Measurements from ENCODE around the gene UPF1. TPM values are rescaled to one million over a fixed set of nuclear protein-coding genes. Genes with fewer than 3 reads are reported as not detected.

The UPF1 gene
- total RNA-seq, 1 donor from 2014 or later, result 46.5 TPM

DNA sequence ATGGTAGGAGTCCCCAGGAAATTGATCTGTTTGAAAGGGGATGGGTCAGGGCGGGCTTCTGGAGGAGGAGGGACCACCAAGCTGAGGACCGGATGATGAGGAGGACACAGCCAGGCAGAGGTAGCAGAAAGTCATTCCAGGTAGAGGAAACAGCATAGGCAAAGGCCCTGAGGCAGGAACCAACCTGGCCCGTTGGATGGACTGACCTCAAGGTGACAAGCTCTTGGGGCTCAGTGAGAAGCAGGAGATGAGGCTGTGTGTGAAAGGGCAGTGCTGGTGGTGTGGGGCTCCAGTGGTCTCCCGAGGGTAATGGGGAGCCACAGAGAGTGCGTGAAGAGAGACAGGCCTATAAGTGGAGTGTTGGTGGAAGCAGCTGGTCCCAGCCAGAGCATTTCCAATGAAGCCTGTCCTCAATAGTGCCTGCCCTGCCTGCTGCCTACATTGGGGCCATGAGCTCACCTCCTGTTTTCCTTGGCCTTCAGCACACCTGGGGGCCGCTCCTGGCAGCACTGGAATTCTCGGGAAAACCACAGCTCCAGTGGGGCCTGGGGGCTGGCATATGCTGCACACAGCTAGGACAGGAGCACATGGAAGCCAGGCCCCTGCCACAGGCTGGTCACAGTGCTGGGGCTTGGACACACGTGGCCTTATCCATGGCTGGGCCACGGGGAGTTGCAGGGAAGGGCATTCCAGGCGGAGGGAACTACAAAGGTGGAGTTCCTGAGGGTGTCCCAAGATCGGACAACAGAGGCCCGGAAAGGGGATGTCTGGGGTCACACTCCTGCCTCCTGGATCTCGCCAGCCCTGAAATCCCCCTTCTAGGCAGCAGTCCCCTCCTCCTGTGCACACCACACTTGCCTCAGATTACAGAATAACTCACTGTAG is 38.4 kb upstream of the UPF1 start:
- DNase-seq (ENCODE audit: low read depth), result no peak
- TF ChIP-seq, protein P1, sequence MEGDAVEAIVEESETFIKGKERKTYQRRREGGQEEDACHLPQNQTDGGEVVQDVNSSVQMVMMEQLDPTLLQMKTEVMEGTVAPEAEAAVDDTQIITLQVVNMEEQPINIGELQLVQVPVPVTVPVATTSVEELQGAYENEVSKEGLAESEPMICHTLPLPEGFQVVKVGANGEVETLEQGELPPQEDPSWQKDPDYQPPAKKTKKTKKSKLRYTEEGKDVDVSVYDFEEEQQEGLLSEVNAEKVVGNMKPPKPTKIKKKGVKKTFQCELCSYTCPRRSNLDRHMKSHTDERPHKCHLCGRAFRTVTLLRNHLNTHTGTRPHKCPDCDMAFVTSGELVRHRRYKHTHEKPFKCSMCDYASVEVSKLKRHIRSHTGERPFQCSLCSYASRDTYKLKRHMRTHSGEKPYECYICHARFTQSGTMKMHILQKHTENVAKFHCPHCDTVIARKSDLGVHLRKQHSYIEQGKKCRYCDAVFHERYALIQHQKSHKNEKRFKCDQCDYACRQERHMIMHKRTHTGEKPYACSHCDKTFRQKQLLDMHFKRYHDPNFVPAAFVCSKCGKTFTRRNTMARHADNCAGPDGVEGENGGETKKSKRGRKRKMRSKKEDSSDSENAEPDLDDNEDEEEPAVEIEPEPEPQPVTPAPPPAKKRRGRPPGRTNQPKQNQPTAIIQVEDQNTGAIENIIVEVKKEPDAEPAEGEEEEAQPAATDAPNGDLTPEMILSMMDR (conservative IDR thresholded peaks at IDR 0.05; ENCODE audit: low read depth, low read length), result no peak
- no peak overlapping the region for H3K4me3 ChIP-seq (ENCODE audit: low read depth, low read length)

DNA sequence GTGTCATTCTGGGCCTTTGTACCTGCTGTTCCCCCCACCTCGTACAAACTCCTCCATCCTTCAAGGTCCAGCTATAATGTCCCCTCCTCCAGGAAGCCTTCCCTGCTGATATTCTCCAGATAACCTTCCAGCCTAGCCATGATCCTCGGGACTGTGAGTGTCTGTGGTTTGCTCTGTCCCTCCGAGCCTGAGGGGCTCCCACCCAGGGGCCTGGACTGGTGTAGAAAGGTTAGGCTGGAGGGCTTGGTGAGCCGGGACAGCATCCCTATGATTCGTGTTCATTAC is 37.8 kb upstream of the UPF1 start:
- TF ChIP-seq, protein P1 (conservative IDR thresholded peaks at IDR 0.05; ENCODE audit: low read depth, low read length), result no peak
- no peak for DNase-seq (ENCODE audit: low read depth)

DNA sequence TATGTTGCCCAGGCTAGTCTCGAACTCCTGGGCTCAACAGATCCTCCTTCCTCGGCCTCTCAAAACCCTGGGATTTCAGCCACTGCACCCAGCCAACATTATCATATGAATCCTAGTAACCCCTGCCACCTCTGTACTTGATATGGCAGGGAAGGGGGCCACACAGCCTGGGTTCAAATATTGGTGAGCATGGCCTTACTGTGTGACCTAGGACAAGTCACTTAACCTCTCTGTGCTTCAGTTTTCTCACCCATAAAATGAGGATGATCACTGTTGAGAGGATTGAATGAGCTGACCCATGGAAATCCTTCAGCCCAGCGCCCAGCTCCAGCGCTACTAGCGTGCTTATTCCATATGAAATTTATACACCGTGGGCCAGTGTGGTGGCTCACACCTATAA is 37.1 kb upstream of the UPF1 start:
- TF ChIP-seq, protein P1 (conservative IDR thresholded peaks at IDR 0.05; ENCODE audit: low read depth, low read length), result no peak
- DNase-seq (ENCODE audit: low read depth), result no peak
- no peak overlapping the region for H3K4me3 ChIP-seq (ENCODE audit: low read depth, low read length)

More for the DNA sequence above, 37.8 kb upstream of the UPF1 start:
- no peak overlapping the region for H3K4me3 ChIP-seq (ENCODE audit: low read depth, low read length)

DNA sequence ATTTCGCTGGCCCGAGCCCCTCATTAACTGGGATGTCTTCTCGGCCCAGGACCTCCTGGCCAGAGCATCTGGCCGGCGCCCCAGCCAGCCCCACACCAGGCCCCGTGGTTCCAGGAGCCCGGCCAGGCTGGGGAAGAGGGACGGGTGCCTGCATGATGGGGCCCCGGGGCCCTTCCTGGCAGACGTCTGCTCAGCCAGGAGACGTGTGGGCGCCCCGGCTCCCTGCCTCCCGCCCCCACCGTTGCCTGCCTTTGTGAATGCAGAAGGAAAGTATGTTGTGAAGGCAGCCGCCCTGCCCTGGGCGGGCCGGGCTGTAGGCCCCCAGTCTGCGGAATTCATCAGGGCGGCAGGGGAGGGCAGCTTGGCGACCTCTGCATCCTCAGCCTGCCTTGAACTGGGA is 36.2 kb upstream of the UPF1 start:
- no peak overlapping the region for H3K4me3 ChIP-seq (ENCODE audit: low read depth, low read length)
- TF ChIP-seq, protein P1 (conservative IDR thresholded peaks at IDR 0.05; ENCODE audit: low read depth, low read length), result no peak
- DNase-seq (ENCODE audit: low read depth), result no peak

DNA sequence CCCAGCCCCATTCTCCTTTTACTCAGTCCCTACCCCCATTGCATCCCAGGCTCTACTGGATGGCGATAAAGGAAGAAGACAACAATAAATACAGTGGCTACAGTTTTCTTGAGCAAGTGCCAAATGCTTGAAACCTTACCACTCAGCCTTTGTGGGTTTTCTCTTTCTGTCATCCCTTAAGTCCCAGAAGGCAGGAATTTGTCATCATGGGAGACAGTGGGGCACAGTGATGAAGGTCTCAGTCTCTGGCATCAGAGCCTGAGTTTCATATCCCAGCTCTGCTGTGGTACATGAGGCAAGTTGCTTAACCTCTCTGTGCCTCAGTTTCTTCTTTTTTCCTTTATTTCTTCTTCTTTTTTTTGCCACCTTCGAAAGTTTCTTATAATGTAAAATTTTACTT is 35.5 kb upstream of the UPF1 start:
- DNase-seq (ENCODE audit: low read depth), result no peak
- no peak overlapping the region for H3K4me3 ChIP-seq (ENCODE audit: low read depth, low read length)
- TF ChIP-seq, protein P1 (conservative IDR thresholded peaks at IDR 0.05; ENCODE audit: low read depth, low read length), result no peak

DNA sequence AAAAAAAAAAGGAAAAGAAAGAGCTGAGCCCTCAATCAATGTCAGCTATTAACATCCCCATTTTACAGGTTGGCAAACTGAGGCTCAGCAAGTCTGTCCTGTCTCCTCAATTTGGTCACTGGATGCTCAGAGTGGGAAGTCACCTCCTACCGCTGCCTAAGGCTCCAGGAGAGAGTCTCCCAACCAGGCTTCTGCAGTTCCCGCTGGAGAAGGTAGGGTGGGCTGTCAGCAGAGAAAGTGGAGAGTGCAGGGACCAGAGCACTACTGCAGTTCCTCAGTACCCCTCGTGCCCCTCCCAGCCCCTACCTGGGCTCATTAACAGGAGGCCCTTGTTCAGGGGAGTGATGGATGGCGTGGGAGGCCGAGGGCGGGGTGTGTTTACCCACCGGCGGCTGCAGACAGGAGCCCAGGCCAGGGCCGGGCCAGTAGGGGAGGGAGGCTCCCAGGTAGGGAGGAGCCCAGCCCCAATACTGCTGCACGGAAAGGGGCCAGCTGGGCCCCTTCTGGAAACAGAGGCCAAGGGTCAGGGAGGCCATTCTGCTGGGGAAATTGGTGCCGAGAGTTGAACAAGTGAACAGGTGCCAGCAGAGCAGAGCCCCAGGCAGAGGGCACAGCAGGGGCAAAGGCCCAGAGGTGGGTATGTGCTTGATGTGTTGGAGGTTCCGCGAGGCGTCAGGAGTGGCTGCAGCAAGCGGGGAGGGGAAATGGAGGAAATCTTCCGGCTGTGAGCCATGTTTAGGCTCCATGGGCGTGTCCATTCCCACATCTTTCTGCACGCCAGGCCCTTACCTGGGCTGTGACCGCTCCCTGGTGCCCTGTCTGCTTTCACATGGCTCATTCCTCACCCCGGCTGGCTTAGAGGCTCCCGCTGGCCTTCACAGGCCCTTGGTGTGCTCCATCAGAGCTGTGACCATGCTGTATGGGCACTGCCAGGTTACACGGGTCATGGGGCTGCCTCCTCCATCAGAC is 33.1 kb upstream of the UPF1 start:
- DNase-seq (ENCODE audit: low read depth), result no peak
- TF ChIP-seq, protein P1 (conservative IDR thresholded peaks at IDR 0.05; ENCODE audit: low read depth, low read length), result no peak
- H3K4me3 ChIP-seq (ENCODE audit: low read depth, low read length), result no peak overlapping the region
